GM12878 (cell line): ENCODE measurements around the gene ADCK1. TPM values are rescaled to one million over a fixed set of nuclear protein-coding genes. Genes with fewer than 3 reads are reported as not detected.

Experiments used
- ATAC-seq: fragments of 200-7000 bp; cut with Tn5 transposase; 3 replicates; pipeline ENCODE4 v1.9.1; 2020; ENCODE audit warnings: mild to moderate bottlenecking, moderate library complexity
- BruUV-seq: library from RNA; stranded (reverse); fragments of 400-500 nt; replicated peaks from 2 replicates; lab custom pipeline; 2021; lab: Mats Ljungman, UMichigan
- CTCF ChIA-PET: fragments of 300-600 bp; sonication (Branson Sonifier 250); formaldehyde crosslinking; extraction: SDS; loops from one replicate; lab custom pipeline; 2021; ENCODE audit warnings: inconsistent platforms; lab: Yijun Ruan, JAX
- POLR2A ChIA-PET: fragments of 350-600 bp; formaldehyde crosslinking; extraction: SDS; loops from one replicate; lab custom pipeline; 2021; ENCODE audit warnings: inconsistent platforms; lab: Charles Lee
- RAD21 ChIA-PET: fragments of 300-600 bp; sonication (Branson Sonifier 250); formaldehyde crosslinking; loops from one replicate; lab custom pipeline; 2023; ENCODE audit warnings: antibody characterized with exemption; ENCODE audit not compliant: unreplicated experiment; lab: Charles Lee
- SMC1A ChIA-PET: fragments of 300-600 bp; sonication (Branson Sonifier 250); formaldehyde crosslinking; loops from one replicate; lab custom pipeline; 2023; ENCODE audit not compliant: unreplicated experiment, uncharacterized antibody; lab: Charles Lee
- DNase-seq: peaks from one replicate; pipeline ENCODE4 v3.0.0-alpha.2; 2011; ENCODE audit warnings: low read depth, low spot score
- FAIRE-seq: peaks from 3 replicates; lab custom pipeline; 2011; peaks lifted over from hg19 to GRCh38; lab: Jason Lieb, UNC
- H2AFZ ChIP-seq: 2 replicates; pipeline ENCODE4 v1.6.0; 2011; ENCODE audit warnings: low read depth, low read length, control low read depth; ENCODE audit not compliant: control insufficient read depth
- H3K27ac ChIP-seq: 2 replicates; pipeline ENCODE4 v1.5.1; 2011; ENCODE audit warnings: control low read depth; ENCODE audit not compliant: control insufficient read depth, insufficient read depth
- H3K27me3 ChIP-seq, 2 experiments: replicated peaks in 1 of 2; 2 replicates each; pipeline versions ENCODE4 v1.6.0 to v1.6.1; 2011; ENCODE audit warnings: low read length in 1 of 2; ENCODE audit not compliant: control insufficient read depth in 2 of 2, insufficient read depth in 2 of 2
- H3K36me3 ChIP-seq, 2 experiments: 2 replicates each; pipeline ENCODE4 v1.5.1; 2011; ENCODE audit warnings: low read length in 1 of 2; ENCODE audit not compliant: control insufficient read depth in 2 of 2, insufficient read depth in 2 of 2
- H3K4me1 ChIP-seq: 2 replicates; pipeline ENCODE4 v1.6.1; 2011; ENCODE audit warnings: mild to moderate bottlenecking, low read length, moderate library complexity, mixed read lengths; ENCODE audit not compliant: control insufficient read depth, insufficient read depth
- H3K4me2 ChIP-seq: 2 replicates; pipeline ENCODE4 v1.6.0; 2011; ENCODE audit warnings: control low read depth; ENCODE audit not compliant: control insufficient read depth, insufficient read depth
- H3K4me3 ChIP-seq: fragments of 200-600 bp; sonication (generic); 2 replicates; pipeline ENCODE4 v1.5.1; 2016
- H3K79me2 ChIP-seq: 2 replicates; pipeline ENCODE4 v1.6.0; 2011; ENCODE audit warnings: low read length; ENCODE audit not compliant: control insufficient read depth, insufficient read depth
- H3K9ac ChIP-seq: 2 replicates; pipeline ENCODE4 v1.8.0; 2011; ENCODE audit warnings: low read length, control low read depth, mixed read lengths; ENCODE audit not compliant: control insufficient read depth, insufficient read depth
- H3K9me3 ChIP-seq: replicated peaks from 3 replicates; pipeline ENCODE4 v1.5.1; 2011; ENCODE audit warnings: mild to moderate bottlenecking, low read length; ENCODE audit not compliant: control insufficient read depth, insufficient read depth
- H4K20me1 ChIP-seq: 2 replicates; pipeline ENCODE4 v1.6.0; 2011; ENCODE audit not compliant: control insufficient read depth, insufficient read depth
- BACH1 ChIP-seq: fragments of 450-650 bp; IDR thresholded peaks from 2 replicates; pipeline ENCODE4 v1.6.1; 2017; ENCODE audit warnings: mild to moderate bottlenecking, borderline replicate concordance
- BCL11A ChIP-seq: IDR thresholded peaks from 2 replicates; pipeline ENCODE4 v1.6.1; 2011; ENCODE audit warnings: low read depth, low read length
- DPF2 ChIP-seq: fragments of 450-650 bp; IDR thresholded peaks from 2 replicates; pipeline ENCODE4 v1.6.1; 2017; ENCODE audit warnings: mild to moderate bottlenecking
- NFIC ChIP-seq: IDR thresholded peaks from 2 replicates; pipeline ENCODE4 v1.6.1; 2012; ENCODE audit warnings: low read depth, mild to moderate bottlenecking, inconsistent platforms, low read length, moderate library complexity
- NFYA ChIP-seq: IDR thresholded peaks from 2 replicates; pipeline ENCODE4 v1.6.1; 2011; ENCODE audit warnings: low read depth, mild to moderate bottlenecking, low read length, improper control_type of control experiment, borderline replicate concordance
- PML ChIP-seq: IDR thresholded peaks from 2 replicates; pipeline ENCODE4 v1.6.1; 2012; ENCODE audit warnings: low read length, inconsistent platforms
- SIN3A ChIP-seq: IDR thresholded peaks from 2 replicates; pipeline ENCODE4 v1.6.1; 2012; ENCODE audit warnings: low read depth, low read length, improper control_type of control experiment
- TBL1XR1 ChIP-seq: IDR thresholded peaks from 2 replicates; pipeline ENCODE4 v1.6.1; 2012; ENCODE audit warnings: low read depth, low read length, improper control_type of control experiment
- ZBTB40 ChIP-seq: fragments of 450-650 bp; IDR thresholded peaks from 2 replicates; pipeline ENCODE4 v1.6.1; 2016; ENCODE audit warnings: mild to moderate bottlenecking, moderate library complexity, borderline replicate concordance
- WGBS: methylation state at CpG from one replicate; pipeline ENCODE4 v1.1.6; 2016; ENCODE audit warnings: low lambda C conversion rate; ENCODE audit not compliant: insufficient replicate concordance, insufficient coverage; ENCODE audit errors: missing lambda C conversion rate; 5-methylcytosine and 5-hydroxymethylcytosine counted together
- in situ Hi-C: fragments of 300-500 bp; cut with MboI; formaldehyde crosslinking; loops from 9 replicates; pipeline ENCODE4 v1.14.3; 2018; ENCODE audit warnings: mixed read lengths
- intact Hi-C: fragments of 100-400 bp; cut with micrococcal nuclease; formaldehyde crosslinking; loops from one replicate; pipeline ENCODE4 v1.14.2; 2022; ENCODE audit not compliant: unreplicated experiment
- polyA plus RNA-seq, 11 experiments: library from polyadenylated mRNA; depleted of rRNA in 4 of 11; unstranded in 6 of 11; stranded (reverse) in 5 of 11; fragments of >200 nt; fragmentation: Nextera tagmentation in 4 of 11; fragmentation: Illumina TruSeq in 1 of 11; extraction: Ambion mirVana in 4 of 11; extraction: Trizol in 1 of 11; gene quantifications; 1 replicate in 1 of 11; 2 replicates in 10 of 11; pipeline versions ENCODE4 v1.2.1 to v1.2.3, GENCODE V29; 2011 to 2016; ENCODE audit warnings: inconsistent platforms in 2 of 11, missing spikeins in 2 of 11, low read depth in 1 of 11
- total RNA-seq, 4 experiments: library from RNA; depleted of rRNA in 3 of 4; stranded (reverse); fragments of >200 nt in 3 of 4; fragmentation: Illumina TruSeq in 1 of 4; extraction: Trizol in 1 of 4; gene quantifications; 2 replicates each; pipeline versions ENCODE4 v1.2.1 to v1.2.3, GENCODE V29; 2013 to 2021
- TF ChIP-seq, protein P1 (sequence below): fragments of 450-650 bp; formaldehyde crosslinking; IDR thresholded peaks from 2 replicates; pipeline ENCODE4 v1.4.0; 2022; ENCODE audit warnings: mild to moderate bottlenecking, moderate library complexity
- TF ChIP-seq, protein P2 (sequence below): fragments of 450-650 bp; IDR thresholded peaks from 2 replicates; pipeline ENCODE4 v1.6.1; 2016; ENCODE audit warnings: mild to moderate bottlenecking
- TF ChIP-seq, protein P3 (sequence below): fragments of 450-650 bp; conservative IDR thresholded peaks from 2 replicates; pipeline ENCODE4 v1.6.1; 2017; ENCODE audit warnings: mild to moderate bottlenecking, moderate library complexity

The ADCK1 gene
- total and polyA plus RNA-seq, 10 of the 15 experiments (the other 5 are each of a cell fraction or from before 2014, with no cell fraction given): 3.3 to 8.5 (median 5.1) TPM

DNA sequence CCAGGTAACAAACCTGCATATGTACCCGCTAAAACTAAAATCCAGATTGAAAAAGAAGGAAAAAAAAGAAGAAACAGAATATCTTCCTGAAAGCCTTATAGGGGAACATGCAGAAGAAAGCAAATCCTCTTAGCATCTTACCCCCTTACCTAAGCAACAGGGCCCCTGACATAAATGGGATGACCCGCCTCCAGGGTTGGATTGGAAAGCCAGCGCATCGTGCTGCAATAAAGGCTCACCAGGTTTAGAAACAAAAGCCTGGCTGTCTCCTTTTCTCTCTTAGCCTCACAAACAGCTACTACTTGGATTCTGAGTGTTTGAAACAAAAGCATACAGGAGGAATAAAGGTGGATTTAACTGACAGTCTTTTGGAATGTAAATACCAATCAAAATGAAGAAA, 13.8 kb upstream of the ADCK1 start:
- ATAC-seq (no peak), DNase-seq (no peak), FAIRE-seq (no peak)
- ChIA-PET POLR2A (no interaction called here), RAD21 (no interaction called here), SMC1A (interaction anchor here (0.8 kb wide), 1 partner anchor 243 kb away, joined by 3 read pairs; no protein-coding TSS in a partner anchor), CTCF (no interaction called here)
- H3K4me3 ChIP-seq: no peak overlapping the region
- H3K79me2 ChIP-seq: no peaks in the 10 kb centered on the region
- no peaks in the 10 kb centered on the region for H3K9me3 ChIP-seq
- no peak overlapping the region for H3K27ac ChIP-seq
- H3K4me1 ChIP-seq: peaks cover 4% of the 10 kb centered on the region
- no peak overlapping the region for H2AFZ ChIP-seq
- no TSS peak for BruUV-seq
- H3K4me2 ChIP-seq: no peak overlapping the region
- no peaks in the 10 kb centered on the region for H4K20me1 ChIP-seq
- H3K27me3 ChIP-seq: no peaks in the 10 kb centered on the region
- WGBS: 72% methylated on average over 4 of the region's 4 CpGs
- H3K9ac ChIP-seq: no peak overlapping the region
- in situ Hi-C loops (no loop called here), intact Hi-C loops (no loop called here)
- no peaks in the 10 kb centered on the region for H3K36me3 ChIP-seq
- TF ChIP-seq TBL1XR1 (no peak), ZBTB40 (no peak), BCL11A (no peak), DPF2 (no peak), NFIC (no peak), NFYA (no peak), SIN3A (no peak), BACH1 (no peak), PML (no peak)
- TF ChIP-seq, protein P1, sequence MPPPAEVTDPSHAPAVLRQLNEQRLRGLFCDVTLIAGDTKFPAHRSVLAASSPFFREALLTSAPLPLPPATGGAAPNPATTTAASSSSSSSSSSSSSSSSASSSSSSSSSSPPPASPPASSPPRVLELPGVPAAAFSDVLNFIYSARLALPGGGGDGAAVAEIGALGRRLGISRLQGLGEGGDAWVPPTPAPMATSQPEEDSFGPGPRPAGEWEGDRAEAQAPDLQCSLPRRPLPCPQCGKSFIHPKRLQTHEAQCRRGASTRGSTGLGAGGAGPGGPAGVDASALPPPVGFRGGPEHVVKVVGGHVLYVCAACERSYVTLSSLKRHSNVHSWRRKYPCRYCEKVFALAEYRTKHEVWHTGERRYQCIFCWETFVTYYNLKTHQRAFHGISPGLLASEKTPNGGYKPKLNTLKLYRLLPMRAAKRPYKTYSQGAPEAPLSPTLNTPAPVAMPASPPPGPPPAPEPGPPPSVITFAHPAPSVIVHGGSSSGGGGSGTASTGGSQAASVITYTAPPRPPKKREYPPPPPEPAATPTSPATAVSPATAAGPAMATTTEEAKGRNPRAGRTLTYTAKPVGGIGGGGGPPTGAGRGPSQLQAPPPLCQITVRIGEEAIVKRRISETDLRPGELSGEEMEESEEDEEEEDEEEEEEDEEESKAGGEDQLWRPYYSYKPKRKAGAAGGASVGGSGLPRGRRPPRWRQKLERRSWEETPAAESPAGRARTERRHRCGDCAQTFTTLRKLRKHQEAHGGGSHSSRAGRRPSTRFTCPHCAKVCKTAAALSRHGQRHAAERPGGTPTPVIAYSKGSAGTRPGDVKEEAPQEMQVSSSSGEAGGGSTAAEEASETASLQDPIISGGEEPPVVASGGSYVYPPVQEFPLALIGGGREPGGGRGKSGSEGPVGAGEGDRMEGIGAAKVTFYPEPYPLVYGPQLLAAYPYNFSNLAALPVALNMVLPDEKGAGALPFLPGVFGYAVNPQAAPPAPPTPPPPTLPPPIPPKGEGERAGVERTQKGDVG (CRISPR knock-in tag): no peak
- TF ChIP-seq, protein P2, sequence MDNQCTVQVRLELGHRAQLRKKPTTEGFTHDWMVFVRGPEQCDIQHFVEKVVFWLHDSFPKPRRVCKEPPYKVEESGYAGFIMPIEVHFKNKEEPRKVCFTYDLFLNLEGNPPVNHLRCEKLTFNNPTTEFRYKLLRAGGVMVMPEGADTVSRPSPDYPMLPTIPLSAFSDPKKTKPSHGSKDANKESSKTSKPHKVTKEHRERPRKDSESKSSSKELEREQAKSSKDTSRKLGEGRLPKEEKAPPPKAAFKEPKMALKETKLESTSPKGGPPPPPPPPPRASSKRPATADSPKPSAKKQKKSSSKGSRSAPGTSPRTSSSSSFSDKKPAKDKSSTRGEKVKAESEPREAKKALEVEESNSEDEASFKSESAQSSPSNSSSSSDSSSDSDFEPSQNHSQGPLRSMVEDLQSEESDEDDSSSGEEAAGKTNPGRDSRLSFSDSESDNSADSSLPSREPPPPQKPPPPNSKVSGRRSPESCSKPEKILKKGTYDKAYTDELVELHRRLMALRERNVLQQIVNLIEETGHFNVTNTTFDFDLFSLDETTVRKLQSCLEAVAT: no peak
- TF ChIP-seq, protein P3, sequence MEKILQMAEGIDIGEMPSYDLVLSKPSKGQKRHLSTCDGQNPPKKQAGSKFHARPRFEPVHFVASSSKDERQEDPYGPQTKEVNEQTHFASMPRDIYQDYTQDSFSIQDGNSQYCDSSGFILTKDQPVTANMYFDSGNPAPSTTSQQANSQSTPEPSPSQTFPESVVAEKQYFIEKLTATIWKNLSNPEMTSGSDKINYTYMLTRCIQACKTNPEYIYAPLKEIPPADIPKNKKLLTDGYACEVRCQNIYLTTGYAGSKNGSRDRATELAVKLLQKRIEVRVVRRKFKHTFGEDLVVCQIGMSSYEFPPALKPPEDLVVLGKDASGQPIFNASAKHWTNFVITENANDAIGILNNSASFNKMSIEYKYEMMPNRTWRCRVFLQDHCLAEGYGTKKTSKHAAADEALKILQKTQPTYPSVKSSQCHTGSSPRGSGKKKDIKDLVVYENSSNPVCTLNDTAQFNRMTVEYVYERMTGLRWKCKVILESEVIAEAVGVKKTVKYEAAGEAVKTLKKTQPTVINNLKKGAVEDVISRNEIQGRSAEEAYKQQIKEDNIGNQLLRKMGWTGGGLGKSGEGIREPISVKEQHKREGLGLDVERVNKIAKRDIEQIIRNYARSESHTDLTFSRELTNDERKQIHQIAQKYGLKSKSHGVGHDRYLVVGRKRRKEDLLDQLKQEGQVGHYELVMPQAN: no peak
